ENCODE data around the gene MAPK8.
A peak's percentile ranks its signal among the peaks of the same experiment; 100 is the strongest.
"Not testable (repeated sequence)": the region's sequence is repeated elsewhere in the genome, so short reads cannot be mapped to it uniquely, and the experiment has no call there.

MAPK8 gene

DNA sequence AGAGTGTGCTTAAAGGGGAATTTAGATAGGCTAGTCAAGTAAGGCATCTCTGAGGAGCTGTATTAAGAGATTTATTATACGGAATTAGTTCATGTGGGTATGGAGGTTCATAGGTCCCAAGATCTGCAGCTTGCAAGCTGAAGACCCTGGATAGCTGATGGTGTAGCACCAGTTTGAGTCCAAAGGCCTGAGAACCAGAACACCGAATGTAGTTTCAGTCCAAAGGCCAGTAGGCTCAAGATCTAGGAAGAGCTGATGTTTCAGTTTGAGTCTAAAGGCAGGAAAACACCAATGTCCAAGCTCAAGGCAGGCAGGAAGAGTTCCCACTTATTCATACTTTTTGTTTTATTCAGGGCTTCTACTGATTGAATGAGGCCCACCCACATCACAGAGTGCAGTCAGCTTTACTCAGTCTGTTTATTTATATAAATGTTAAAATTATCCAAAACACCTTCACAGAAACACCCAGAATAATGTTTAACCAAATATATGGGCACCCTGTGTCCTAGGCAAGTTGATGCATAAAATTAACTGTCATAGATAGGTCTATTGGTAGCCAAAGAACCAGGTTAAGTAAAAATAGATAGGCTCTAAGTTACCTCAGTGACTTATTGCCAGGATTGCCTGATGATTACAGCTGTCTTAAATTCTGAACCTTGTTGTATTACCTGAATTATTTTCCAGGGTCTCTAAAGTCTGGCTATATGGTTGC lies 83.5 kb downstream of the MAPK8 start:
- no peak for DNase-seq

GRCh38 chr10:48390558-48390871 lies 84.0 kb downstream of the MAPK8 start:
- DNase-seq, result no peak

- no peak for DNase-seq
These were observed 84.7 kb downstream of the MAPK8 start for GRCh38 chr10:48390933-48391845.

- DNase-seq, result no peak
These were observed 85.5 kb downstream of the MAPK8 start for GRCh38 chr10:48391994-48392393.

DNA sequence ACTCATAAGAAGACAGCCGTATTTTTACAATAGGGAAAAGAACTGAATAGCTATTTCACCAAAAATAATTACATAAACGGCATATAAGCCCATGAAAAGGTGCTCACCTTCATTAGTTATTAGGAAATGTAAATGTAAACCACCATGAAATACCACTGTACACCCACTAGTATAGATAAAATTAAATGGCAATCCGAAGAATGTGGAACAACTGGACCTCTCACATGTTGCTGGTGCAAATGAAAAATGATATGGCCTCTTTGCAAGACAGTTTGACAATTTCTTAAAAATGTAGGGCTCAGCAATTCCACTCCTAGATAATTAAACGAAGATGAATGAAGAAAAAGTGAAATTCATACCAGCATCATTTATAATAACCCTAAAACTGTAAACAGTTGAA lies 91.8 kb downstream of the MAPK8 start:
- DNase-seq, result no peak

- peak in 1 of 3 experiments; percentile 3 for DNase-seq
These were observed 92.6 kb downstream of the MAPK8 start for GRCh38 chr10:48399056-48399541.

DNA sequence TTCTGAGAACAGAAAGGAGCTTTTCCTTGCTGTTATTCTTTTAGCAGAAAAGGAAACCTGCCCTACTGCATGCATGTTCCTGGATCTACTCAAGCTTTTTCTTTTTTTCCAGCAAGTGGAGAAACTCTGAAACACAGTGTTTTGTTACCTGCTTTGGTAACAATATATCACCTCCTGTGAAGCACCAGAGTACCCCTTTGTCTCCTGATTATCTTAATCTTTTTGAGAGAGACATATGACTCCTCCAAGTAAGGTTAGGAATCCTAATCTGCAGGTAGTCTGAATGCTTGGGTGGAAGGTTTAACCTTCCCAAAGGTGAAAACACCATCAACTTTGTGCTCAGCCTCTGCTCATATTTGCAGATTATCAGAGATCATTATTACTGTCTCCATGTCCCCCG lies 93.1 kb downstream of the MAPK8 start:
- DNase-seq, result no peak

- DNase-seq, result no peak
These were observed 93.8 kb downstream of the MAPK8 start for GRCh38 chr10:48400129-48400849.

- no peak for DNase-seq
These were observed 94.4 kb downstream of the MAPK8 start for GRCh38 chr10:48400850-48401220.

DNA sequence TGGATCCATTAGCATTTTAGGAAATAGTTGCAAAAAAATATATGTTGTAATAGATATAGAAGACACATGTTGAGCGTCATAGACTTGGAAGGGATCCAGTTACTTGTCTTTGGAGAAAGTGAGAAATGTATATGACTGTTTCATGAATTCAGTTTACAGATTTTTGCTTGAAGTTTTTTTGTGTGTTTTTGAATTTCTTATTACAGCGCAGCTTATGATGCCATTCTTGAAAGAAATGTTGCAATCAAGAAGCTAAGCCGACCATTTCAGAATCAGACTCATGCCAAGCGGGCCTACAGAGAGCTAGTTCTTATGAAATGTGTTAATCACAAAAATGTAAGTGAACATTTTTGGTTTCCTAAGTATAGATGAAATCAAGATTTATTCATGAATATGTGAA lies 98.2 kb downstream of the MAPK8 start:
- DNase-seq, result no peak

DNA sequence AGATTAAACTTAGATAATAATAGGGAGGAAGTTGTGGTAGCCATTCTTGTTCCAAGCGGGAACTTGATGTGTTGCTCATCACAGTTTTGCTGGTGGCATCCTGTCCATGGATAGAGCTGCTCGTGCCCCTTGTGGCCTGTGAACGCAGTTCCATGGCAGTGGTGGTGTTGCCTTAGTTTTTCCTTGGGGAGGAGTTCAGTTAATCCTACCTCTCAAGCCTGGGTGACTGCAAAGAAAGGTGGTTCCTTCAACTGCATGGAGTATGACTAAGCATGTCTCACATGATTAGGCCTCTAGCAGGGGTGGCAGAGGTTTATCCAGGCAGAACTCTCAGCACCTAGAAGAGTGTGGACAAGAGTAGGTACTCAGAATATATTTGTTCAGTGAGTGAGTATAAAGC lies 99.7 kb downstream of the MAPK8 start:
- DNase-seq, result no peak

GRCh38 chr10:48406658-48407057 lies 100.2 kb downstream of the MAPK8 start:
- no peak for DNase-seq

DNA sequence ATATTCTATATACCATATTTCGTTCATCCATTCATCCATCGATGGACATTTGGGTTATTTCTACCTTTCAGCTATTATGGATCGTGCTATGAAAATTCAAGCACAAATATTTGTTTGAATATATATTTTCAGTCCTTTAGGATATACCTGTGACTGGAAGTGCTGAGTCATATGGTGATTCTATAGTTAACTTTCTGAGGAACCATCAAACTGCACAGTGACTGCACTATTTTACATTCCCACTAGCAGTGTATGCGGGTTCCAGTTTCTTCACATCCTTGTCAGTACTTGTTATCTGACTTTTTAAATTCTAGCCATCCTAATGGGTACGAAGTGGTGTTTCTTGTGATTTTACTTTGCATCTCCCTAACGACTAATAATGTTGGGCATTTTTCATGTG lies 104.0 kb downstream of the MAPK8 start:
- no peak for DNase-seq

DNA sequence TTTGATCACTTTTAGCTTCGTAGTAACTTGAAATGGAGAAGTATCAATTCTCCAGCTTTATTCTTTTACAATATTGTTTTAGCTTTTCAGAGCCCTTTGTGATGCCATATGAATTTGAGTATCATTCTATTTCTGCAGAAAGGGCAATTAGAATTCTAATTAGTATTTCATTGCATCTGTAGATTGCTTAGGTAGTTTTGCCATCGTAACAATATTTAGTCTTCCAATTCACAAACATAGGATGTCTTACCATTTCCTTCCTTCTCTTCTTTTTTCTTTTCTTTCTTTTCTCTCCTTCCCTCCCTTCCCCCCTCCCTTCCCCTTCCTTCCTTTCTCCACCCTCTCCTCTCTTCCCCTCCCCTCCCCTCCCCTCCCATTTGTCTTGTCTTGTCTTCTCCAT lies 105.0 kb downstream of the MAPK8 start:
- no peak for DNase-seq

GRCh38 chr10:48412081-48412480 lies 105.6 kb downstream of the MAPK8 start:
- DNase-seq, result no peak

DNA sequence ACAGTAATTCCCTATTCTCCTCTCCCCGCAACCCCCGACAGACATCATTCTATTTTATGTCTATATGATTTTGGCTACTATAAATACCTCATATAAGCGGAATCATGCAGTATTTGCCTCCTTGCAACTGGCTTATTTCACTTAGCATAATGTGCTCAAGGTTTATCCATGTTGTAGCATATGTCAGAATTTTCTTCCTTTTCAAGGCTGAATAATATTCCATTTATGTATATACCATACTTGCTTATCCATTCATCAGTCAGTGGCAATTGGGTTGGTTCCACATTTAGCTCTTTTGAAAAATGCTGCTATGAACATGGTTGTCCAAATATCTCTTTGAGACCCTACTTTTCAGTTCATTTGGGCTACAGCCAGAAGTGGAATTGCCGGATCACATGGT lies 106.5 kb downstream of the MAPK8 start:
- no peak for DNase-seq

DNA sequence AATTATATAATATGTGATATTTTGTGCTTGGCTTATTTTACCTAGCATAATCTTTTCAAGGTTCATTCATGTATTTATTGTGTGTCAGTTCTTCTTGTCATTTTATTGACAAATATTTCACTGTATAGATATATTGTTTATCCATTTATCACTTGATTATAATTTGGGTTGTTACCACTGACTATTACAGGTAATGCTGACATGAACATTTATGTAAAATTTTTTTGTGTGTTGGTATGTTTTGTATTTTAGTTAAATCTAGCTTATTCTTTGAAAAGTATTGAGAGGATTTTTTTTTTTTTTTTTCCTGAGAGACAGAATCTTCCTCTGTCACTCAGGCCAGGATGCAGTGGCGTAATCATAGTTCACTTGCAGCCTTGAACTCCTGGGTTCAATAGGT lies 107.7 kb downstream of the MAPK8 start:
- DNase-seq, result no peak

GRCh38 chr10:48414778-48415177 lies 108.3 kb downstream of the MAPK8 start:
- DNase-seq, result no peak

GRCh38 chr10:48416584-48417232 lies 110.2 kb downstream of the MAPK8 start:
- DNase-seq, result no peak

DNA sequence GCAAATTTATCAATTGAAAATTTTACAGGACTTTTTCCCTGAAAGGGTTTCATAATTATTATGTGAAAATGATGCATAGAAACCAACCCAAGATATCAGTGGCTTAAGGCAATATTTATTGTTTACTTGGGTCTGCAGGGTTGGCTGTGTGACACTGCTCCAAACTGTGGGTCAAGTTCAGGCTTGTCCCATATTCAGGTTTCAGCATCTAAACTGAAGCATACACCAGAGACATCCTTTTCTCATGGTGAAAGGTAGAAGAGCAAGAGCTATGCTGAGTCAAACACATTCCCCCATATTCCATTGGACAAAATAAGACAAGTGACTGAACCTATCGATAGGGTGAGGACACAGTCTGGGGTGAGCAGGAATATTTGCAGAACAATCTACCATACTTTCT lies 110.9 kb downstream of the MAPK8 start:
- DNase-seq, result no peak

GRCh38 chr10:48418189-48418788 lies 111.8 kb downstream of the MAPK8 start:
- DNase-seq, result no peak

DNA sequence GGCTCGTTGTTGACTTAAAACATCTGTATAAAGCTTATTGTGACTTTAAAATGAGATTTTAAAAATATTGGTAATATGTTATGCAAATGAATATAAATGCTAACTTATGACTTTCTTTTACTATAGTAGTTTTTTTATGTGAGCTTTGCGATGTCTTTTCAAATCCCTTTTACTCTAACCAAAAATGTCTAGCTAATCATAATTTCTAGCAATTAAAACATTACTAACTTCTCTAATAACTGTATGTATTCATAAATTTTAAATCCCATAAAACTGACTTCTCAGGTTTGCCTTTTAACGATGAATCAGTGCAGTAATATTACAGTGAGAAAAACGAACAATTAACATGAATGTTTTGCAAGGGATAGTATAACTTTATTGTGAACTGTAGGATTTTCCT lies 113.2 kb downstream of the MAPK8 start:
- DNase-seq, result no peak

DNA sequence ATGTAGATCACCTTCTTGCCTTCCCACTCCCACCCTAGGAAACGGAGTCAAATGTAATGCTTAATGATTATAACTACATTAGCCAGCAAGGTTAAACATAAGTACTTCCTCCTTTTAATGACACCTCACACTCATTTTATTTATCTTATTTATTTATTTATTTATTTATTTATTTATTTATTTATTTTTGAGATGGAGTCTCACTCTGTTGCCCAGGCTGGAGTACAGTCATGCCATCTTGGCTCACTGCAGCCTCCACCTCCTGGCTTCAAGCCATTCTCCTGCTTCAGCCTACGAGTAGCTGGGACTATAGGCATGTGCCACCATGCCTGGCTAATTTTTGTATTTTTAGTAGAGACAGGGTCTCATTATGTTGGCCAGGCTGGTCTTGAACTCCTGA lies 115.4 kb downstream of the MAPK8 start:
- DNase-seq, result not testable (repeated sequence)
